ENCODE measurements around the gene MOCOS.

The MOCOS gene

DNA sequence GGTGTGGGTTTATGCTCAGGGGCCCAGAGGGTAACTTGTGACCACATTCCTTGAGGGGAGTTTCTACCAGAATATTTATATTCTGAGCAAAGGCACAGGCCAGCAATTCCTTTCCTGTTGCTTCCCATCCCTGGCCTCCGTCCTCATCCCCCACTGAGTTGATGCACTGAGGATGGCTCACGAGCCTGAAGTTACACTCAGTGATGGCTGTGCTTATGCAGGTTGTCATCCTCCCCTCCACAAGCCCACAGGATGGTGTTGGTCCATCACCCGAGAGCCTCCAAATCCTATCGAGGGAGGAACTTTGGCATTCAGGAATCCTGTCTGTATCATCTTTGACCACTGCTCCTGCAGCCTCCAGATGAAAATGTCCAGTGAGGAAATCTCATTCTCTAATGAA is 81.9 kb downstream of the MOCOS start:
- DNase-seq (ENCODE audit: low read depth in 2 of 2, low spot score in 1 of 2): no peak

DNA sequence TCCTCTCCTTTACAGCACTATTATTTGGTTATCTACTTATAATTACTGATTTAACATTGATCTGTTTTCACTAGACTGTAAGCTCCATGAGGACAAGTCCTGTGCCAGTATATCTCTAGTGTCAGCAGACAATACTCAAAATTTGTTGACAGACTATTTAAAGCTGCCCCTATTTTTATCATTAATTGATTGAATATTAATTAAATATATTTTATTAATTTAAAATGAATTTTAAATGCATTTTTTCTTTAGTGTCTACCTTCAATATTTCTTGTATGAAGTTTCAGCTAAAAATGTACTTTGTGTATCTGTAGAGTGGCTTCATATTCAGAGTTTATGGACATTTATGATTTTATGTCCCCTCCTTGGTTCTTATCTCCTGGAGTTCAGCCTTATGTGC is 83.9 kb downstream of the MOCOS start:
- DNase-seq (ENCODE audit: low read depth in 2 of 2, low spot score in 1 of 2): no peak

DNA sequence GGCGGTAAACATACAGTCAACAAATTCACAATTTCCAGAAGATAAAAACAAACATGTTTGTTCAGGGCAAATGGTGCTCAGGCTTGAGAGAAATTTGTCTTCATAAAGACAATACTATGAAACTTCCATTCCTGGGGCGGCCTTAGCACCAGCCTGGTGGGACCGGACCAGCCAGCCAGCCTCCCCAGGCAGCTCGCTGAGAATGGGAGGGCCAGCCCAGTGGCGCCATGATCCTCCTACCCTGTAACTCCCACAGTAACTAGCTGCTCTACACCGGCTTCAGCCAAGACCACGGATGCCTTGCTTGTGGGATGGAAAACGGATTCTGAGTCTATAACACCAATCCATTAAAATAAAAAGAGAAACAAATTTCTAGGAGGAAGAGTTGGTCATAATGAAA is 86.0 kb downstream of the MOCOS start:
- DNase-seq (ENCODE audit: low read depth in 2 of 2, low spot score in 1 of 2): no peak

DNA sequence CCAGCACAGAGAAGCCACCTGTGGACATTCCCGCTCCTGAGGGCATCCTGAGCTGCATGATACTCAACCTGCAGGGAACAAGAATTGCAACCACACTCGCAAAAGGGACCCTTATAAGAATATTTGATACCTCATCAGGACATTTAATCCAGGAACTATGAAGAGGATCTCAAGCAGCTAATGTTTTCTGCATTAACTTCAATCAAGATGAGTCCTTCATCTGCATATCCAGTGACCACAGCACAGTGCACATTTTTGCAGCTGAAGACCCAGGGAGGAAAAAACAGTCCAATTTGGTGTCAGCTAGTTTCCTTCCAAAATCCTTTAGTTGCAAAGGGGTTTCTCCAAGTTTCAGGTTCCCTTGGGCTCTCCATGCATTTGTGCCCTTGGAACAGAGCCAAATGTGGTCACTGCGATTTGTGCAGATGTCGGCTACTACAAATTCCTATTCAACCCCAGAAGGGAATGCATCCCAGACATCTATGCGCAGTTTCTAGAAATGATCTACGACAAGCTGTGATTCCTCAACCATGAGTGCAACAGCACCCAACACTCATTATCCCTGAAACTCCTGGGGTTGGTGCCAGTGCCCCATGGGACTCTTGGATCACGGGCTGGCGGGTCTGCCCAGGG is 86.9 kb downstream of the MOCOS start:
- no peak for DNase-seq (ENCODE audit: low read depth in 2 of 2, low spot score in 1 of 2)

DNA sequence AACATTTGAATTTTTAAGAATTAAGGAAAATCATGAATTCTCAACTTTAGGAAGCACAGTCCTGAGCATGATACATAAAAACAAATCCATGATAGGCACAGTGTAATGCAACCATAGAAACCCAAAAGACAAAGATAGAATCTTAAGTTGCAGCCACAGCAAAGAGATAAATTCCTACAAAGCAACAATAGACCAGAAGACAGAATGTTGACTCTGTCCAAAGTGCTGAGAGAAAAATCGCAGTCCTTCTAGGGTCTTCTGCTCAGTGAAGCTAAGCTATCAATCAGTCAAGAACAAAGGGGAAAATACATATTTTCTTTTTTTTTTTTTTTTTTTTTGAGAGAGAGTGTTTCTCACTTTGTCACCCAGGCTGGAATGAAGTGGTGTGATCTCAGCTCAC is 88.3 kb downstream of the MOCOS start:
- DNase-seq (ENCODE audit: low read depth in 2 of 2, low spot score in 1 of 2): no peak

DNA sequence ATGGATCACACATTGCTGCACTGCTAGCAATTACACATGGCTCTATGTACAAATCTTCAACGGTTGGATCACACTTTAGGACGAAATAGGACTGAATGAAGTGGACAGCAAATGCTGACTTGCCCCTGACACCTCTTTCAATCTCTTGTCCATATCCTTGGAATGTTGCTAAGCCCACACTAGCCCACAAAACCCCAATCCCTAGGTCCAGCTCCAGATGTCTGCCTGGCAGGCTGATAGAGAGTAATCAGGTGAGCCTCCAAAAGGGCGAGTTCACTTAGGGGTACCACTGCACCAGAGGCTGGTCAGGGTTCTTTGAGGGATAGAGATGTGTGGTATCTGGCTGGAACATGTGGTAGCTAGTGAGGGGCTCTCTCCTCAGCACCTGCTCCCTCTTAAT is 91.7 kb downstream of the MOCOS start:
- no peak for DNase-seq (ENCODE audit: low read depth in 2 of 2, low spot score in 1 of 2)

DNA sequence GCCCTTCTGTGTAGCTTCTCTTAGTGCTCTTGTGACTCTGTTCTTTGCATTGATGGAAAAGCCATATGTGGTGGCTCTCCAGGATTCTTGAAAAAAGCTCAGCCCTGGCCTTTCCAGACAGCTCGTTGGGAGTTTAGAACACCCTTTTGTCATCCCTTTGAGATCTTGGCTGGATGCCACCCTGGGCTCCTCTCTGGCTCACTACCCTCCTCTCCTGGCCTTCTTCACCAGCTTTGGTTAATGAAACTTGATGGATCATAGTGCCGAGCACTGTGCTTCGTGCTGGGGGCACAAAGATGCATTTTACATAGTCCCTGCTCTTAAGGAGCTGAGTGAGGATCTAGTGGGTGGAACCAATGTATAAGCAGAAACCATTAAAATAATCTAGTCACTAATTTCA is 94.6 kb downstream of the MOCOS start:
- no peak for DNase-seq (ENCODE audit: low read depth in 2 of 2, low spot score in 1 of 2)

DNA sequence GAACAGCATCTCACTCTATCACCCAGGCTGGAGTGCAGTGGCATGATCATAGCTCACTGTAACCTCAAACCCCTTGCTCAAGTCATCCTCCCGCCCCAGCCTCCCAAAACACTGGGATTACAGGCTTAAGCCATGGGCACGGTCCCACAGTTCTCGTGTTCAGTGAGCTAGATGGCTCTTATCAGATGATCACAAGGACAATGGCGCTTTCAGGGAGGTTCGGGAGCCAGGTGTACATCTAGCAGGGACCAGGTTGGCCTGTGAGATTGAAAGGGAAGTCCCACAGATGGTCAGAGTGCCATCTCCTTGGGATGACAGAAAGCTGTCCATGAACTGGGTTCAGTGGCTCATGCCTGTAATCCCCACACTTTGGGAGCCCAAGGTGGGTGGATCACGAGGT is 96.2 kb downstream of the MOCOS start:
- DNase-seq (ENCODE audit: low read depth in 2 of 2, low spot score in 1 of 2): no peak

DNA sequence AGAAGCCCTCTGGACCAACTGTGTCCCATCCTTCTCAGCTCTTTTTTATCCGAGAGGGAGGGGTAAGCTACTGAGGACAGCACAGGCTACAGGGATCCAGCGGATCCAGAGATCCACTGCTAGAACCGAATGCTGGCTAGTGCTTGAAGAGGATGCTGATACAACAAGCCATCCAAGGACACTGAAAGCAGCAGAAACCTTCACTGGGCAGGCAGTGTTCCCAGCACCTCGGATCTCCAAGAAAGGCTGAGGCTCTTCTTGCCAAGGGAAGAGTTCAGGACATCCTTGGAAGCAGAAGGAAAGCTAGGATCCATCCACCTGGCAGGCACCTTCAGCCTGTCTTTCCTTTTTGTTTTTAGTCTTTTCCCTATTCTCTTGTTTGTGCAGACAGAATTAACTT is 97.0 kb downstream of the MOCOS start:
- DNase-seq (ENCODE audit: low read depth in 2 of 2, low spot score in 1 of 2): no peak

DNA sequence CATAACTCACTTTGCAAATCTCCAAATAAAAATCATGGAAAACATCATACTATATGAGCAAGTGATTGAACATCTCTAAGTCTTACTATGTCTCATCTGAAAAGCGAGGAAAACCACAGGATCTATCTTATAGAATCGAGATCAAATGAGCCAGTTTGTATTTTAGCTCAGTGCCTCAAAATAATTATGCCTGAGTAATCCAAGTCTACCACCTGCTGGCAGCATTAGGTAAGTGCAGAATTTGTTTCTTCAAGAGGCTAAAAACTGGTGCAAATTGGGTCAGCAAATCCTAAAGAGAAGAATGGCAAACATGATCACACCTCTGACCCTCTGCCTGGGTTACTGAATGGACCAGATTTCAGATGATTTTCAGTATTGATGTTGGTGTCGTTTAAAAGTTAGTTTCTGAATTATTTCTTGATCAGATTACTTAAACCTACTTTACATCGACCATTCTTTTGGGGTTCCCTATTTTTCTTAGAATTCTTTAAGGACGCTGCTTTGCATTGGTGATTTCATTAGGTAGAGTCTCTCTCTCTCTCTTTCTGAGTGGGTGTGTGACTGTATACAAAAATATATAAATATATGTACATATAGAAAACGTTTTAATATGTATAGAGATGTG is 97.5 kb downstream of the MOCOS start:
- no peak for DNase-seq (ENCODE audit: low read depth in 2 of 2, low spot score in 1 of 2)

DNA sequence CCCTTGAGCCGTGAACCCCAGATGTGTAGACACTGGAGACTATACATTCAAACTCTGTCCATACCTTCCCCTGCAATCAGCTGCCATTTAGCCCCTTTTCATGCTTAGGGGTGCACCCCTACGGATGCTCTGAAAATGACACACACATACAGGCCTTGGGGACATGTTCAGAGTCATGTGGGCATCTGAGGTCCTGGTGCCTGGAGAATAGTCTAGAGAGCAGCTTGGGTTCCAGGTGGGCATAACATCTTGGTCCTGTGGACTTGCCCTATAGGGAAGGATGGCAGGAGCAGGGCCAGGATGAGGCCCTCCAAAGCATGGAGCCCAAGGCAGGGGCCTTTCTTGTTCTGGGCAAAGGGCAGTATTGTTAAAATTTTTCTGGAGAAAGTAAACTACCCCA is 100.4 kb downstream of the MOCOS start:
- DNase-seq (ENCODE audit: low read depth in 2 of 2, low spot score in 1 of 2): no peak

DNA sequence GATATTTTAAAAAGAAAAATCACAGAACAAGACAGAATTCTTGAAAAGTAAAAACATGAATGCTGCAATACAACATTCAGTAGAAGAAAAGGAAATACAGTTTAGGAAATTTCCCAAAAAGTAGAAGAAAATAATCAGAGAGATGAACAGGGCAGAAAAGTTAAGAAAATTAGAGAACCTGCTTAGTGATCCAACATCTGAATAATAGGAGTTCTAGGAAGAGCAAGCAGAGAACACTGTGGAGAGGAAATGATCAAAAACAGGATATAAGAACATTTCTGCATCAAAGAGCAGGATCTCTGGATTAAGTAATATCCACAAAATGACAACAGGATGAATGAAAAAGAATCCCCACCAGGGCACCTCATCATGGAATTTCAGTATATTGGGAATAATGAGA is 101.4 kb downstream of the MOCOS start:
- no peak for DNase-seq (ENCODE audit: low read depth in 2 of 2, low spot score in 1 of 2)

DNA sequence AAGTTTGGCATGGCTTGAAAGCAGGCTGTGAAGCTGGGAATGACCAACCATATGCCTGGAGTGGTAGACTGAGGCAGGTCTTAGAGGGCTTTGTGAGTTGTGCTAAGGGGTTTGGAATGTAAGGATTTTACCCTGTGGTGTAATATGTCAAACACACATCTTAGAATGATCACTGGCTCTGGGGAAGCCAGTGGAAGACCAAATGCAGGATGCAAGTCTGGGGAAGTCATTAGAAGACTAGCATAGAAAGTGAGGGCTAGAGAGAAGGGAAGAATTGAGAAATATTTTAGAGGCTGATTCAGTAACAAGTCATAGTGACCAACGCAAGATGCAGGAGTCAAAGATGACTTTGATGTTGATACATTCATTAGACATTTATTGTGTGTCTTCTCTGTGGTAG is 106.7 kb downstream of the MOCOS start:
- DNase-seq (ENCODE audit: low read depth in 2 of 2, low spot score in 1 of 2): no peak

DNA sequence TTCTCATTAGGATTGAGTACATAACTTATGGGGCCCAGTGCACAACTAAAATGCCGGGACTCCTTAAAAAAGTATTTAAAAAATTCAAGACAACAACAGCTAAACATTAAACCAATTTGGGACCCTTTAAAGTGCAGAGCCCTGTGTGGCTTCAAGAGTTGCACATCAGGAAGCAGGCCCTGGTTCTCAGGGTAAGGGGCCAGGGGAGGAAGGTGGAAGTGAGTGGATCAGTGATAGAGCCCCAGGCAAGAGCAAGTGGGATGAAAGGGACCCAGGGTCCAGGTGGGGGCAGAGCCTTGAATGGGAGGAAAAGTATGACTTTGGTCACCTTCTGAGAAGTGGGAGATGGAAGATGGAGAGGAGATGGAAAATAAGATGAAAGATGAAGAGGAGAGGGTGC is 107.9 kb downstream of the MOCOS start:
- DNase-seq (ENCODE audit: low read depth in 2 of 2, low spot score in 1 of 2): no peak

DNA sequence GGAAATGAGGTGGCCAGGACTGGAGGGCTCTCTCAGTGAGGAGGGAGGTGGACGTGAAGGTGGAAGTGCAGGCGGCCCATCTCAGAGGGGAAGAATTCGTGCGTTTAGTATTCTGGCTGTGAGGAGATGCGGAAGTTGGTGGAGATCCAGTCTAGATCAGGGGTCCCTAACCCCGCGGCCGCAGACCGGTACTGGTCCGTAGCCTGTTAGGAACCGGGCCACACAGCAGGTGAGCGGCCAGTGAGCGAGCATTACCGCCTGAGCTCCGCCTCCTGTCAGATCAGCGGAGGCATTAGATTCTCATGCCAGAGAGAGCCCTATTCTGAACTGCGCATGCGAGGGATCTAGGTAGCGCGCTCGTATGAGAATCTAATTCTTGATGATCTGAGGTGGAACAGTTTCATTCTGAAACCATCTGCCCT is 108.6 kb downstream of the MOCOS start:
- no peak for DNase-seq (ENCODE audit: low read depth in 2 of 2, low spot score in 1 of 2)

DNA sequence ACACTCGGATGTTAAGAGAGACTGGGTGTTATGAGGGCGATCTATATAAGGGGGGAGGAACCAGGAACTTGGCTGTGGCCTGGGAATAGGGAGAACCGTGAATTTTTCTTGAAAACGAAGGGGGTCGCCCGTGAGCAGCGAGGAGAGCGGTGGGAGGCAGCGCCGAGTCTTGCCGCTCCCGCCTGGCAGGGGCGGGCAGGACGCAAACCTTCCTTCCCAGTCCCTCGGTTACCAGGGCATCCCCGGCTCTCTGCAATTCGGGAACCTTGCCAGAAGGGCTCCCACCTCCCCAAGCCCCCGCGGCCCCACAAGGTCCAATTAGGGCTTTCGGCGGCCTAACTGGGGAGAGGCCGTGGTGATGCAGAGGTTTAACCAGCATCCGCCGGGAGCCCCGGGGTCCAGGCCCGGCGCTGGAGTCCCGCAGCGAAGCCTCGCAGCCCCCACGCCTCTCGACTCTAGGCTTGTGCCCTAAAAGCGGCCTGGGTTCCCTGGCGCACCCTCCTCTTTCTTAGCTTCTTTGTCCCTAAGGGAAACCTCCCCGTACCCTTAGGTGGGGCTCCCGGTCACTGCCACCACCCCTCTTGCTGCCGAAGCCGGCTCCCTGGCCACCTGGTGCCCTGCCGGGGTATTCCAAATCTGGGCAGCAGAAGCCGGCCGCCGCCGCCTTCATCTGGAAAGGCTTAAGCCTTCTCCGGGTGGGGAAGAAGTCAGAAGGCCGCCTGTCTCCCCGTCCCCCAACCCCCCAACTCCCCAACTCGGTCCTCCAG is 109.5 kb downstream of the MOCOS start:
- DNase-seq (ENCODE audit: low read depth in 2 of 2, low spot score in 1 of 2): no peak

DNA sequence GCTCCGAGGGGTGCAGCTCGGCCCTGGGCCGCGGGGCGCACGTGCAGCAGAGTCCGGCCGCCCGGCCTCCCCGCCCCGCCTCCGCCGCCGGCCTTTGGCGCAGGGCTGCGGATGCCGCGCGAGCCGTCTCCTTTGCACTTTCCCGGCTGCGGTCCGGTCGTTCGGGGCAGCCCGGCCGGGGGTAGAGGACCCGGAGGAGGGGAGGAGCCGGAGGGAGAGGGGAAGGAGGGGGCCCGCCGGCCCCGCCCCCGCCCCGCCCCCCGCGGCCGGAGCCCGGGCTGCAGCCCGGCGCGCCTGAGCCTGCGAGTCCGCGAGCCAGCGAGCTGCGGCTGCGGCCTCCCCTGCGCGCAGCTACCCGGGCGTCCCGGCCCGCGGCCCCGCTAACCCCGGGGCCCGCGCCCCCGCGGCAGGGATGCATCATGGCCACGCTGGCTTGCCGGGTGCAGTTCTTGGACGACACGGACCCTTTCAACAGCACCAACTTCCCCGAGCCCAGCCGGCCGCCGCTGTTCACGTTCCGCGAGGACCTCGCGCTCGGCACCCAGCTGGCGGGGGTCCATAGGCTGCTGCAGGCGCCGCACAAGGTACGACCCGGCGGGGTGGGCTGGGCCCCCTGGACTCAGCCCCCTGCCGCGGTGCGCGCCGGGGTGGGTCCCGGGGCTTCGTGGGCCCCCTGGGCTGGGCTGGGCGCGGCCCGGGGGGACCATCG is 110.3 kb downstream of the MOCOS start, which contains the start of gene FHOD3:
Gene FHOD3 (plus strand): TSS at position 297 of the 709 bp plus-strand sequence. CDS start 123 bp downstream, at position 420.
- DNase-seq (ENCODE audit: low read depth in 2 of 2, low spot score in 1 of 2): no peak

DNA sequence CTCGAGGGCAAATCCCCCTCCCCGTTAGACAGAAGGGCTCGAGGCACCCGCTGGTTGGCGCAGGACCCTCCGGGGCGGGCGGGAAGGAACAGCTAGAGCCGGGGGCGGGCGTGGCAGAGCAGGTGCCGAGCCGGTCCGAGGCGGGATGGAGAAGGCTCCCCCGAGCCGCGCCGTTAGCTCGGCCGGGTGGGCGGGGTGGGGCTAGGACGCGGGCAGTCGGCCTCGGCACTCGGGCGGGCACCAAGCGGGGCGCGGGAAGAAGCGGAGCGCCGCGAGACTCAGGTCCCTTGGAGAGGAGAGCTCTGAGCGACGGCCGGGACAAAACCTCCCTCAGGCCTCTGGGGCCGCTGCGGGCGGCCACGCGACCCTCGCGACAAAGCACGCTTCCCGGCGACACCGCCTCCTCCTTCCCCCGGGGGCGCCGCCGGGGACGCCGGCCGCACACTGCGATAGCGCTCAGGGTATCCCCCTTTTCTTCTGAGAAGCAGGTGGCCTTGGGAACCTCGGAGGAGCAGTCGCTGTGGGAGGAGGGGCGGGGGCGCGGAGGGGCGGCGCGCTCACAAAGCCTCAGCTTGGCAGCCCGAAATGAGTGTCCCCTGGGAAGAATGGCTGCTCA is 110.9 kb downstream of the MOCOS start:
- DNase-seq (ENCODE audit: low read depth in 2 of 2, low spot score in 1 of 2): no peak

DNA sequence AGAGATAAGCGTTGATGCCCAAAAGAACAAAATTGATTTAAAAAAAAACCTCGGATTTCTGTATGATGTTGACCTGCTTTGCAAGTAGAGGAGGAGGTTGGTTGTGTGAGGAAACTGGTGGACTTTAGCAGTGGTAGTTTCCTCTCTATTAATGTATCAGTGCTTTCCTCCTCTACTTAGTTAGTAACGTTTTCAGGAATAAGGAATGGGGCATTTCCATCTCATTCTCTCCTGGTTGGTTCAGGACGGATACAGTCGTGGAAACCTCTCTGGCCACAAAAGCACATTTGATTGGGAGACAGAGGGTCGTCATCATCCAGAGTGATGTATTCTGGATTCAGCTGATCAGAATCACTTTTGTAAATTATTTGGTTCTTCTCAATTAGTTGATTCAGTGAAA is 111.7 kb downstream of the MOCOS start:
- no peak for DNase-seq (ENCODE audit: low read depth in 2 of 2, low spot score in 1 of 2)

DNA sequence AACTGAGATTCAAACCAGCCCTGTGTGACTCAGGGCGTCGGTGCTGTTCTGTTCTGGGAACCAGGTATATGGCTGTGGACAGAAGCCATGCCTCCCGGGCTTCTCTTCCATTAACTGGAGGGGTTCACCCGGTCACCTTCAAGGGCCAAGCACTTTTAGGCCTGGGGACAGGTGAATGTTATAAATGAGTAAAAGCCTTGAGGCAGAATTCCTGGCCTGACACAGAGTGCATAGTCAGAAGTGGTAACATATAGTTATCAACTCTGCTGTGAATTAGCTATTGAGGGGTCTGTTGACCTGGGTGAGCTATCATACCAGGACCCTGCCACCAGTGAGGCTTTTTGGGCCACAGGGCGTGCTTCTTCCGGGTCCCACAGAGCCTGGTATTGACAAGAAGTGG is 112.9 kb downstream of the MOCOS start:
- no peak for DNase-seq (ENCODE audit: low read depth in 2 of 2, low spot score in 1 of 2)

DNA sequence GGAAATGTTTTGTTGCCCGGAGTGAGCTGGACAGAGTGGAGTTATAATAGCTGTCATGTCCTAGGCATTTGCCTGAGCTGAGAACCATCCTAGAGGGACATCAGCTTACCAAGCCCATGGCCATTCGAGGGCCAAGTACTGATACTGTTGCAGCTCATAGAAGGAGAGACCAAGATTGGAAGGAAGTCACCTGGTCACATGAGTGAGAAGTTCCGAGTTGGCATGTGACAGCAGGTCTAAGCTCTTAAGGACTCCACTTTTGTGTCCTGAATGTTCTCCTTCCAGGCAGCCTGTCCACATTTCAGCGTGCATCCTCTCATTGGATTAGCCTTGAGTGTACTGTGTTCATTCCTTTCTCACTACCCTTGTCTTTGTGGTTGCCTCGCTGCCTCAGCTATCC is 114.6 kb downstream of the MOCOS start:
- no peak for DNase-seq (ENCODE audit: low read depth in 2 of 2, low spot score in 1 of 2)
